RPMI8226 (cell line): ENCODE measurements around the gene SCN10A.

Experiments used
- DNase-seq: peaks from one replicate; pipeline ENCODE4 v3.0.0-alpha.2; 2015

The SCN10A gene

GRCh38 chr3:38816026-38816425, at the start of gene SCN10A:
Gene SCN10A, minus strand, starts transcription at chr3:38816217. Its CDS starts 22,207 bp downstream, at chr3:38794010.
- DNase-seq, result no peak

- no peak for DNase-seq
Observed at GRCh38 chr3:38853011-38853410, 37.0 kb upstream of the SCN10A start.

- DNase-seq, result peak; percentile 45
Observed at GRCh38 chr3:38843898-38844297, 27.9 kb upstream of the SCN10A start.

GRCh38 chr3:38842266-38842965, 26.4 kb upstream of the SCN10A start:
- no peak for DNase-seq

GRCh38 chr3:38840987-38841386, 25.0 kb upstream of the SCN10A start:
- no peak for DNase-seq

GRCh38 chr3:38837358-38837757, 21.3 kb upstream of the SCN10A start:
- DNase-seq, result no peak

GRCh38 chr3:38836561-38836960, 20.5 kb upstream of the SCN10A start:
- no peak for DNase-seq

- no peak for DNase-seq
Observed at GRCh38 chr3:38835939-38836338, 19.9 kb upstream of the SCN10A start.

- DNase-seq, result no peak
Observed at GRCh38 chr3:38834717-38835116, 18.7 kb upstream of the SCN10A start.

GRCh38 chr3:38834110-38834509, 18.1 kb upstream of the SCN10A start:
- DNase-seq, result peak; percentile 65

GRCh38 chr3:38829404-38829803, 13.4 kb upstream of the SCN10A start:
- DNase-seq, result no peak

GRCh38 chr3:38828681-38829080, 12.7 kb upstream of the SCN10A start:
- no peak for DNase-seq

- DNase-seq, result no peak
Observed at GRCh38 chr3:38827791-38828190, 11.8 kb upstream of the SCN10A start.

GRCh38 chr3:38826001-38826400, 10.0 kb upstream of the SCN10A start:
- DNase-seq, result no peak

- DNase-seq, result no peak
Observed at GRCh38 chr3:38824349-38824748, 8.3 kb upstream of the SCN10A start.

GRCh38 chr3:38823722-38824121, 7.7 kb upstream of the SCN10A start:
- DNase-seq, result no peak

GRCh38 chr3:38823186-38823585, 7.2 kb upstream of the SCN10A start:
- no peak for DNase-seq

- no peak for DNase-seq
Observed at GRCh38 chr3:38811822-38812221, 4.2 kb downstream of the SCN10A start.

GRCh38 chr3:38805765-38806386, 10.1 kb downstream of the SCN10A start:
- DNase-seq, result peak; percentile 85

GRCh38 chr3:38805004-38805403, 11.0 kb downstream of the SCN10A start:
- no peak for DNase-seq

- DNase-seq, result no peak
Observed at GRCh38 chr3:38800511-38800910, 15.5 kb downstream of the SCN10A start.

GRCh38 chr3:38793721-38794120, 22.3 kb downstream of the SCN10A start:
- no peak for DNase-seq

GRCh38 chr3:38792983-38793382, 23.0 kb downstream of the SCN10A start:
- no peak for DNase-seq

- peak; percentile 4 for DNase-seq
Observed at GRCh38 chr3:38782148-38782547, 33.9 kb downstream of the SCN10A start.

- no peak for DNase-seq
Observed at GRCh38 chr3:38773528-38773927, 42.5 kb downstream of the SCN10A start.
